WTC11 (cell line): Measurements from ENCODE around the gene RERG. TPM values are rescaled to one million over a fixed set of nuclear protein-coding genes. Genes with fewer than 3 reads are reported as not detected.

ENCODE experiments used
- ATAC-seq: fragments of 200-7000 bp; cut with Tn5 transposase; 2 replicates; pipeline ENCODE4 v1.10.0; 2021; ENCODE audit warnings: mild to moderate bottlenecking, moderate library complexity
- CTCF ChIA-PET: fragments of 300-600 bp; sonication (Branson Sonifier 250); formaldehyde crosslinking; loops from one replicate; lab custom pipeline; 2021; ENCODE audit warnings: antibody characterized with exemption; lab: Charles Lee
- POLR2A ChIA-PET: fragments of 350-600 bp; sonication (Branson Sonifier 250); formaldehyde crosslinking; loops from one replicate; lab custom pipeline; 2021; ENCODE audit warnings: antibody characterized with exemption; lab: Charles Lee
- DNase-seq: peaks from one replicate; pipeline ENCODE4 v3.0.0; 2021; ENCODE audit warnings: low spot score
- H3K27ac Mint-ChIP-seq: 2 replicates; pipeline ENCODE4 v1.8.0; 2021; ENCODE audit warnings: mixed read lengths
- H3K27me3 Mint-ChIP-seq: 2 replicates; pipeline ENCODE4 v1.8.0; 2021; ENCODE audit warnings: low read depth, mild to moderate bottlenecking, moderate library complexity, mixed read lengths
- H3K36me3 Mint-ChIP-seq: 2 replicates; pipeline ENCODE4 v1.8.0; 2021; ENCODE audit warnings: mixed read lengths
- H3K4me1 Mint-ChIP-seq: 2 replicates; pipeline ENCODE4 v1.8.0; 2022; ENCODE audit warnings: mixed read lengths
- H3K4me3 Mint-ChIP-seq: 2 replicates; pipeline ENCODE4 v1.8.0; 2021; ENCODE audit warnings: mild to moderate bottlenecking, moderate library complexity, mixed read lengths
- H3K9me3 Mint-ChIP-seq: 2 replicates; pipeline ENCODE4 v1.8.0; 2021; ENCODE audit warnings: mixed read lengths
- AFF4 ChIP-seq: sonication (generic); formaldehyde crosslinking; IDR thresholded peaks from 2 replicates; pipeline ENCODE4 v1.8.1; 2023; ENCODE audit warnings: mild to moderate bottlenecking, missing genetic modification reagents, borderline replicate concordance
- E2F4 ChIP-seq: sonication (generic); formaldehyde crosslinking; IDR thresholded peaks from 2 replicates; pipeline ENCODE4 v1.8.1; 2022; ENCODE audit warnings: low read depth, mild to moderate bottlenecking, moderate library complexity, missing genetic modification reagents, borderline replicate concordance
- ELF4 ChIP-seq: sonication (generic); formaldehyde crosslinking; IDR thresholded peaks from 2 replicates; pipeline ENCODE4 v1.8.1; 2022; ENCODE audit warnings: low read depth, mild to moderate bottlenecking, moderate library complexity, missing genetic modification reagents
- ETV6 ChIP-seq: sonication (generic); formaldehyde crosslinking; IDR thresholded peaks from 2 replicates; pipeline ENCODE4 v1.8.1; 2022; ENCODE audit warnings: mild to moderate bottlenecking, missing genetic modification reagents
- FOXP1 ChIP-seq: sonication (generic); formaldehyde crosslinking; IDR thresholded peaks from 2 replicates; pipeline ENCODE4 v1.8.0; 2022; ENCODE audit warnings: missing genetic modification reagents, mild to moderate bottlenecking, moderate library complexity, borderline replicate concordance
- GABPB1 ChIP-seq: sonication (generic); formaldehyde crosslinking; IDR thresholded peaks from 2 replicates; pipeline ENCODE4 v1.8.1; 2023; ENCODE audit warnings: mild to moderate bottlenecking, missing genetic modification reagents
- GTF2I ChIP-seq: fragments of 250-450 bp; sonication (Bioruptor Pico); conservative IDR thresholded peaks from 2 replicates; pipeline ENCODE4 v1.4.0; 2021; ENCODE audit warnings: mild to moderate bottlenecking
- HMGXB4 ChIP-seq: sonication (generic); formaldehyde crosslinking; IDR thresholded peaks from 2 replicates; pipeline ENCODE4 v1.8.1; 2023; ENCODE audit warnings: mild to moderate bottlenecking, moderate library complexity, missing genetic modification reagents
- JUN ChIP-seq: sonication (generic); formaldehyde crosslinking; IDR thresholded peaks from 2 replicates; pipeline ENCODE4 v1.8.0; 2023; ENCODE audit warnings: mild to moderate bottlenecking, missing genetic modification reagents
- MAX ChIP-seq: sonication (generic); formaldehyde crosslinking; IDR thresholded peaks from 2 replicates; pipeline ENCODE4 v1.8.0; 2022; ENCODE audit warnings: mild to moderate bottlenecking, missing genetic modification reagents
- MLX ChIP-seq: sonication (generic); formaldehyde crosslinking; IDR thresholded peaks from 2 replicates; pipeline ENCODE4 v1.8.1; 2023; ENCODE audit warnings: mild to moderate bottlenecking, missing genetic modification reagents, moderate library complexity
- NFATC4 ChIP-seq: fragments of 250-450 bp; sonication (Bioruptor Pico); IDR thresholded peaks from 2 replicates; pipeline ENCODE4 v1.9.0; 2021; ENCODE audit warnings: mild to moderate bottlenecking
- NFYB ChIP-seq: sonication (generic); formaldehyde crosslinking; conservative IDR thresholded peaks from 2 replicates; pipeline ENCODE4 v1.8.0; 2022; ENCODE audit warnings: low read depth, missing genetic modification reagents
- OVOL2 ChIP-seq: fragments of 250-450 bp; sonication (Bioruptor Pico); IDR thresholded peaks from 2 replicates; pipeline ENCODE4 v1.9.0; 2021; ENCODE audit warnings: mild to moderate bottlenecking, borderline replicate concordance
- PREB ChIP-seq: sonication (generic); formaldehyde crosslinking; IDR thresholded peaks from 2 replicates; pipeline ENCODE4 v1.8.1; 2022; ENCODE audit warnings: mild to moderate bottlenecking, missing genetic modification reagents, moderate library complexity, borderline replicate concordance
- SMAD3 ChIP-seq: sonication (generic); formaldehyde crosslinking; IDR thresholded peaks from 2 replicates; pipeline ENCODE4 v1.8.0; 2022; ENCODE audit warnings: missing genetic modification reagents, mild to moderate bottlenecking, borderline replicate concordance
- SMAD4 ChIP-seq: sonication (generic); formaldehyde crosslinking; IDR thresholded peaks from 2 replicates; pipeline ENCODE4 v1.8.0; 2022; ENCODE audit warnings: mild to moderate bottlenecking, missing genetic modification reagents
- TCF7 ChIP-seq: sonication (generic); formaldehyde crosslinking; IDR thresholded peaks from 2 replicates; pipeline ENCODE4 v1.8.0; 2022; ENCODE audit warnings: mild to moderate bottlenecking, low read depth, missing genetic modification reagents, moderate library complexity
- total RNA-seq: library from RNA; stranded (reverse); gene quantifications from 3 replicates; pipeline ENCODE4 v1.2.3, GENCODE V29; 2021

RERG gene
- total RNA-seq, 1 experiment from 2014 or later, result 0.28 TPM

- no peaks in the 10 kb centered on the region for H3K4me1 Mint-ChIP-seq
- no peaks in the 10 kb centered on the region for H3K36me3 Mint-ChIP-seq
- POLR2A ChIA-PET, result no interaction called here
- ATAC-seq, result no peak
- H3K4me3 Mint-ChIP-seq, result no peak overlapping the region
- TF ChIP-seq OVOL2, result no peak
- TF ChIP-seq GABPB1, result no peak
- TF ChIP-seq PREB (CRISPR knock-in tag), result no peak
- no peak for TF ChIP-seq HMGXB4 (CRISPR knock-in tag)
- no peak for TF ChIP-seq ELF4 (CRISPR knock-in tag)
- TF ChIP-seq TCF7 (CRISPR knock-in tag), result no peak
- no peak for TF ChIP-seq MAX (CRISPR knock-in tag)
- no peak for TF ChIP-seq AFF4 (CRISPR knock-in tag)
- TF ChIP-seq SMAD4, result no peak
- TF ChIP-seq ETV6 (CRISPR knock-in tag), result no peak
- no peak for TF ChIP-seq NFATC4
- no peak overlapping the region for H3K27ac Mint-ChIP-seq
- no peaks in the 10 kb centered on the region for H3K27me3 Mint-ChIP-seq
- DNase-seq, result no peak
- H3K9me3 Mint-ChIP-seq, result no peaks in the 10 kb centered on the region
- CTCF ChIA-PET, result interaction anchor here (1.3 kb wide), 1 partner anchor 40 kb away, joined by 3 read pairs; the partner anchor contains the start of gene RERG
These were observed 40.1 kb downstream of the RERG start for GRCh38 chr12:15181017-15181683.

- no peaks in the 10 kb centered on the region for H3K9me3 Mint-ChIP-seq
- POLR2A ChIA-PET, result no interaction called here
- TF ChIP-seq SMAD3 (CRISPR knock-in tag), result no peak
- TF ChIP-seq HMGXB4 (CRISPR knock-in tag), result no peak
- no peak for TF ChIP-seq GTF2I (CRISPR knock-in tag)
- no peak for TF ChIP-seq FOXP1
- no peak for TF ChIP-seq JUN (CRISPR knock-in tag)
- no peak for TF ChIP-seq E2F4 (CRISPR knock-in tag)
- TF ChIP-seq NFYB (CRISPR knock-in tag), result no peak
- TF ChIP-seq MAX (CRISPR knock-in tag), result no peak
- TF ChIP-seq MLX (CRISPR knock-in tag), result no peak
- no peak overlapping the region for H3K27ac Mint-ChIP-seq
- H3K4me1 Mint-ChIP-seq, result peaks cover 4% of the 10 kb centered on the region
- CTCF ChIA-PET, result interaction anchor here (1.3 kb wide), 1 partner anchor 41 kb away, joined by 3 read pairs; the partner anchor contains the start of gene RERG
- no peaks in the 10 kb centered on the region for H3K36me3 Mint-ChIP-seq
- H3K27me3 Mint-ChIP-seq, result no peaks in the 10 kb centered on the region
- no peak overlapping the region for H3K4me3 Mint-ChIP-seq
- ATAC-seq (no peak), DNase-seq (no peak)
These were observed 40.9 kb downstream of the RERG start for GRCh38 chr12:15180325-15180724.
